T-helper 2 cell treated with Interferon-gamma antibody and Interleukin-4, amounts not matched to agents 100 ng/mL and 5 ng/mL, for 36 hours (primary cell): ENCODE data around the gene CCDC54. TPM values are rescaled to one million over a fixed set of nuclear protein-coding genes. Genes with fewer than 3 reads are reported as not detected.

Source experiments
- total RNA-seq: library from RNA; stranded (reverse); gene quantifications from 2 replicates; pipeline ENCODE4 v1.2.3, GENCODE V29; 2022

CCDC54 gene
- total RNA-seq, 1 donor from 2014 or later: not detected

Other genes with a start within 250 kb of the CCDC54 start
- 28.0 and 33.3 TPM in 2 replicates for gene BBX, start 145.5 kb downstream of the CCDC54 start, total RNA-seq